Muscle of leg (tissue), 11 donors: ENCODE measurements around the gene KLHDC7B. TPM values are rescaled to one million over a fixed set of nuclear protein-coding genes. Genes with fewer than 3 reads are reported as not detected.

Experiments used
- DNase-seq: peaks from one replicate; pipeline ENCODE4 v3.0.0; 2013
- H3K27ac ChIP-seq: one replicate; pipeline ENCODE4 v1.5.1; 2013; ENCODE audit warnings: mild to moderate bottlenecking, low read length, control low read depth
- H3K27me3 ChIP-seq: one replicate; pipeline ENCODE4 v1.6.1; 2013; ENCODE audit warnings: low read length; ENCODE audit not compliant: control insufficient read depth, insufficient read depth
- H3K36me3 ChIP-seq: one replicate; pipeline ENCODE4 v1.6.1; 2013; ENCODE audit warnings: low read length; ENCODE audit not compliant: control insufficient read depth, insufficient read depth
- H3K4me1 ChIP-seq: one replicate; pipeline ENCODE4 v1.6.1; 2013; ENCODE audit warnings: low read length; ENCODE audit not compliant: control insufficient read depth, insufficient read depth
- H3K4me3 ChIP-seq: one replicate; pipeline ENCODE4 v1.5.1; 2013; ENCODE audit warnings: low read length, control low read depth
- H3K9me3 ChIP-seq: replicated peaks from 2 replicates; pipeline ENCODE4 v1.6.1; 2013; ENCODE audit warnings: low read depth, low read length; ENCODE audit not compliant: control insufficient read depth
- WGBS: methylation state at CpG from one replicate; pipeline ENCODE4 v1.1.5; 2013; ENCODE audit warnings: missing lambda C conversion rate; ENCODE audit not compliant: insufficient coverage; 5-methylcytosine and 5-hydroxymethylcytosine counted together
- polyA plus RNA-seq, 8 donors: library from polyadenylated mRNA; unstranded; fragments of 120-200 nt; gene quantifications; one replicate each; pipeline versions ENCODE4 v1.2.1 to v1.2.3, GENCODE V29; 2013; ENCODE audit warnings: inconsistent platforms in 1 of 8, low replicate concordance in 1 of 8; ENCODE audit not compliant: insufficient read length in 8 of 8, insufficient read depth in 1 of 8
- total RNA-seq: library from RNA; stranded (reverse); fragments of 120-200 nt; gene quantifications from one replicate; pipeline ENCODE4 v1.2.4, GENCODE V29; 2013

The KLHDC7B gene
- total and polyA plus RNA-seq, 9 donors: 0.03 to 0.35 (median 0.07) TPM; not detected in 5

DNA sequence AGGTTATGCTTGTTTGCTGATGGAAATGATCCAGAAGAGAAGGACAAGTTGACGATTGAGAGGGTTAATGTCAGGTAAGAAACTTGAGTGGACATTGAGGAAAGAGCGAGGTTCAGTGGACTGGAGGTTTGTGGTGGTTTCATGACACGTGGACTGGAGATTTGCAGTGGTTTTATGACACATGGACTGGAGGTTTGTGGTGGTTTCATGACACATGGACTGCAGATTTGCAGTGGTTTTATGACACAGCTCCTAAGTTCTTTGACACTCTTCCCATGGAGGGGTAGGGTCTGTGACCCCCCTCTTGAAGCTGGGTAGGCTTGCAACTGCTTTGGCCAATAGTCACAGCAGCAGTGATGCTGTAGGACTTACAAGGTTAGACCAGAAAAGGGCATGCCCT lies 49.5 kb downstream of the KLHDC7B start:
- peaks cover 3% of the 10 kb centered on the region for H3K4me1 ChIP-seq
- WGBS: 68% methylated on average over 3 of the region's 3 CpGs
- H3K27me3 ChIP-seq: peaks cover 21% of the 10 kb centered on the region
- no peaks in the 10 kb centered on the region for H3K9me3 ChIP-seq
- H3K27ac ChIP-seq: no peak overlapping the region
- no peaks in the 10 kb centered on the region for H3K36me3 ChIP-seq
- no peak overlapping the region for H3K4me3 ChIP-seq
- DNase-seq: no peak

DNA sequence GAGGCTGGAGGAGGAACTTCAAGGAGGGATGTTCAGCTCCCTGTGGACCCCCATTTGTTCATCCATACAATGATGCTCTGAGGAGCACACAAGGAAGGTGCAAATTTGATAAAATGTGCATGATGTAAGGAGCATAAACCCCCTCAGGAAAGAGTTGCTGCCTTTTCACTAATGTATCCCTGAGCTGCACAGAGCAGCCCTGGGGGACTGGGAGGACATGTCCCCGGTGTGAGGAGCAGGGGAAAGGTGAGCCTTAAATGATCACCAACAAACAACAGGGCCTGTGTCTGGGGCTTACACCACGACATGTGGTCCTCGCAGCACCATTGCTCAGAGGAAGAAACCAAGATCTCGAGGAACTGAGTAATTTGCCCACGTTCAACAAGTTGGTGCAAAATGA lies 51.4 kb downstream of the KLHDC7B start:
- DNase-seq: no peak
- no peak overlapping the region for H3K27ac ChIP-seq
- WGBS: 91% methylated on average over 3 of the region's 5 CpGs
- H3K4me3 ChIP-seq: no peak overlapping the region
- peaks cover 3% of the 10 kb centered on the region for H3K4me1 ChIP-seq
- H3K27me3 ChIP-seq: peaks cover 33% of the 10 kb centered on the region
- no peaks in the 10 kb centered on the region for H3K36me3 ChIP-seq
- H3K9me3 ChIP-seq: no peaks in the 10 kb centered on the region

DNA sequence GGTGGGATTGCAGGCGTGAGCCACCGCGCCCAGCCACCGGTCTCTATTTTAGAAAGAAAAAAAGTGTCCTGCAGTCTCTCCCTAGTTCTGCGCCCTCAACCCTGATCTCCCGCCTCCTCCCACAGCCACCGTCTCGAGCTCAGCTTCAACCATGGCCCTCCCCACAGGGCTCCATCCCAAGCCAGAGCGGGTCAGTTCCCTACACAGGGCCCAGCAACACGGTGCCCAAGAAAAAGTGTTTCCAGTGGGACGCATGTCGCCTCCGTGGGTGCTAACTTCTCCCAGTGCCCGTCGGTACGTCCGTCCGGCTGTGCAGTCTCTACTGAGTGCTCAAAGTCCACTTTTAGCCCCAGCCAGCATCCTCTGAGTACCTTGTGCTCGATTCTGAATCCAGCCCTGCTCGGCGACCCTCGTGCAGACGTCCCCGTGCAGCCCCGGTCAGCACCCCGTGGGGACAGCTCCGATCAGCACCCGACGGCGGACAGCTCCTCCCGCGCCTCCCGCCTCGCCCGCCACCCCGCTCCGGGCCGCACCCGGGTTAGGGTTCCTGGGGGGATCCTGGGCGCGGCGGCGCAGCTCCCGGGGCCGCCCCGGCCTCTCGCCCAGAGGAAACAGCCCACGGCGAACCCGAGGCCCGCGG lies 54.2 kb downstream of the KLHDC7B start:
- Histone ChIP-seq H3K4me1 (peaks cover 3% of the 10 kb centered on the region), H3K27ac (no peak overlapping the region), H3K27me3 (peaks cover 59% of the 10 kb centered on the region), H3K36me3 (no peaks in the 10 kb centered on the region), H3K4me3 (no peak overlapping the region), H3K9me3 (no peaks in the 10 kb centered on the region)
- 11% methylated on average over 49 of the region's 52 CpGs for WGBS
- DNase-seq: peak; percentile 63

DNA sequence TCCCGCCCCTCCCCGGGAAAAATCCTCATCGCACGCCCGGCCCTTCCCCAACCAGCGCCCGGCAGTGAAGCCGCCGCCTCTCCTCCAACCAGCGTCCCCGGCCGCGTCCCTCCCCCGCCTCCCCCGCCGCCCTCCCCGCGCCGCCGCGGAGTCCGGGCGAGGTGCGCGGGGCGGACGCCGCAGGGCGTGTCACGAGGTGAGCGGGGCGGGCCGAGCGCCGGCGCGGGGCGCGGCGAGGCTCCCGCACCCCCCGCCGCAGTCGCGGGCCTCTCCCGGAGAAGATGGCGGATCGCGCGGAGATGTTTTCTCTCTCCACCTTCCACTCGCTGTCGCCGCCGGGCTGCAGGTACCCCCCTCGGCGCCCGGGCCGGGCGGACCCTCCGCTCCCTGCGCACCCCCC lies 54.8 kb downstream of the KLHDC7B start, which contains the start of gene MAPK8IP2:
Gene MAPK8IP2, plus strand, starts transcription at position 256 of the 400 bp plus-strand sequence. Its CDS starts 26 bp downstream, at position 282.
- no peaks in the 10 kb centered on the region for H3K36me3 ChIP-seq
- under 1% methylated on average over 51 of the region's 61 CpGs for WGBS
- H3K4me3 ChIP-seq: no peak within 1 kb of the TSS

More for the DNA sequence above, 54.8 kb downstream of the KLHDC7B start, which contains the start of gene MAPK8IP2:
- Histone ChIP-seq H3K27ac (no peak within 1 kb of the TSS), H3K9me3 (no peaks in the 10 kb centered on the region), H3K27me3 (peaks cover 65% of the 10 kb centered on the region), H3K4me1 (peaks cover 3% of the 10 kb centered on the region)
- DNase-seq: no peak

Other genes with a start within 250 kb of the KLHDC7B start
- gene PLXNB2, start 238.3 kb upstream of the KLHDC7B start, total RNA-seq: 36.9 TPM
- 100 to 1,000 TPM in 2 of 8 donors, 10 to 100 TPM in 6; 72.1 to 110 (median 94.2) TPM for gene PLXNB2, start 238.3 kb upstream of the KLHDC7B start, polyA plus RNA-seq
- gene DENND6B, start 218.9 kb upstream of the KLHDC7B start, total RNA-seq: 2.0 TPM
- 1 to 10 TPM; 3.9 to 7.1 (median 4.8) TPM for gene DENND6B, start 218.9 kb upstream of the KLHDC7B start, polyA plus RNA-seq
- 36.4 TPM for gene PPP6R2, start 202.6 kb upstream of the KLHDC7B start, total RNA-seq
- 10 to 100 TPM; 29.8 to 41.5 (median 36.2) TPM for gene PPP6R2, start 202.6 kb upstream of the KLHDC7B start, polyA plus RNA-seq
- gene SBF1, start 70.9 kb upstream of the KLHDC7B start, total RNA-seq: 36.5 TPM
- gene SBF1, start 70.9 kb upstream of the KLHDC7B start, polyA plus RNA-seq: 10 to 100 TPM; 34.6 to 49.7 (median 45.2) TPM
- gene ADM2, start 64.4 kb upstream of the KLHDC7B start, total RNA-seq: 0.40 TPM
- gene ADM2, start 64.4 kb upstream of the KLHDC7B start, polyA plus RNA-seq: under 1 TPM; 0.23 to 0.81 (median 0.54) TPM
- not detected for gene MIOX, start 59.0 kb upstream of the KLHDC7B start, total RNA-seq
- under 1 TPM in 4 of 8 donors, not detected in 4; 0.08 to 0.12 (median 0.10) TPM for gene MIOX, start 59.0 kb upstream of the KLHDC7B start, polyA plus RNA-seq
- gene LMF2, start 38.2 kb upstream of the KLHDC7B start, total RNA-seq: 27.0 TPM
- gene LMF2, start 38.2 kb upstream of the KLHDC7B start, polyA plus RNA-seq: 10 to 100 TPM; 35.5 to 54.1 (median 44.9) TPM
- 34.8 TPM for gene NCAPH2, start 37.7 kb upstream of the KLHDC7B start, total RNA-seq
- gene NCAPH2, start 37.7 kb upstream of the KLHDC7B start, polyA plus RNA-seq: 10 to 100 TPM; 30.7 to 40.3 (median 37.6) TPM
- gene SCO2, start 20.3 kb upstream of the KLHDC7B start, total RNA-seq: 0.40 TPM
- 1 to 10 TPM in 6 of 8 donors, under 1 TPM in 2; 0.71 to 7.0 (median 3.3) TPM for gene SCO2, start 20.3 kb upstream of the KLHDC7B start, polyA plus RNA-seq
- 3.2 TPM for gene TYMP, start 15.9 kb upstream of the KLHDC7B start, total RNA-seq
- gene TYMP, start 15.9 kb upstream of the KLHDC7B start, polyA plus RNA-seq: 1 to 10 TPM; 3.4 to 5.8 (median 4.1) TPM
- not detected for gene SYCE3, start 17.0 kb downstream of the KLHDC7B start, total RNA-seq
- gene SYCE3, start 17.0 kb downstream of the KLHDC7B start, polyA plus RNA-seq: not detected
- 46.2 TPM for gene CPT1B, start 32.5 kb downstream of the KLHDC7B start, total RNA-seq
- gene CPT1B, start 32.5 kb downstream of the KLHDC7B start, polyA plus RNA-seq: 10 to 100 TPM; 24.5 to 66.6 (median 42.7) TPM
- 47.5 TPM for gene CHKB, start 37.0 kb downstream of the KLHDC7B start, total RNA-seq
- gene CHKB, start 37.0 kb downstream of the KLHDC7B start, polyA plus RNA-seq: 10 to 100 TPM; 38.6 to 61.7 (median 47.2) TPM
- 0.22 TPM for gene MAPK8IP2, start 54.9 kb downstream of the KLHDC7B start, total RNA-seq
- under 1 TPM; 0.34 to 0.68 (median 0.55) TPM for gene MAPK8IP2, start 54.9 kb downstream of the KLHDC7B start, polyA plus RNA-seq
- 8.4 TPM for gene ARSA, start 82.3 kb downstream of the KLHDC7B start, total RNA-seq
- 10 to 100 TPM; 11.4 to 21.9 (median 15.2) TPM for gene ARSA, start 82.3 kb downstream of the KLHDC7B start, polyA plus RNA-seq
- 4.3 TPM for gene SHANK3, start 126.9 kb downstream of the KLHDC7B start, total RNA-seq
- gene SHANK3, start 126.9 kb downstream of the KLHDC7B start, polyA plus RNA-seq: 10 to 100 TPM; 11.9 to 25.1 (median 16.6) TPM
- gene ACR, start 192.3 kb downstream of the KLHDC7B start, total RNA-seq: 0.09 TPM
- under 1 TPM; 0.15 to 0.46 (median 0.23) TPM for gene ACR, start 192.3 kb downstream of the KLHDC7B start, polyA plus RNA-seq
- 9.9 TPM for gene RABL2B, start 237.7 kb downstream of the KLHDC7B start, total RNA-seq
- 10 to 100 TPM; 14.6 to 29.8 (median 21.2) TPM for gene RABL2B, start 237.7 kb downstream of the KLHDC7B start, polyA plus RNA-seq